Parietal lobe (tissue), 2 donors: Measurements from ENCODE around the gene PPP1R3E. TPM values are rescaled to one million over a fixed set of nuclear protein-coding genes. Genes with fewer than 3 reads are reported as not detected.

Experiments
- small RNA-seq: library from RNA; depleted of rRNA; stranded (forward); fragments of <200 nt; gene quantifications from one replicate; pipeline ENCODE3, GENCODE V24; 2014; ENCODE audit warnings: low replicate concordance
- total RNA-seq: library from RNA; depleted of rRNA; stranded (reverse); fragments of >200 nt; gene quantifications from one replicate; pipeline ENCODE4 v1.2.3, GENCODE V29; 2014

The PPP1R3E gene
- 12.8 TPM for total RNA-seq

GRCh38 chr14:23302290-23303225 lies at the start of gene PPP1R3E:
Gene PPP1R3E, minus strand, starts transcription at chr14:23302859. Its CDS starts 283 bp downstream, at chr14:23302576.

GRCh38 chr14:23320584-23321571 lies 18.2 kb upstream of the PPP1R3E start, which contains the start of gene PABPN1:
Gene PABPN1, plus strand, starts transcription at chr14:23321457. Its CDS starts 13 bp downstream, at chr14:23321470.

GRCh38 chr14:23306412-23307145 lies 3.9 kb upstream of the PPP1R3E start, which contains the start of gene BCL2L2:
Gene BCL2L2, plus strand, starts transcription at chr14:23306833. Its CDS starts 935 bp downstream, at chr14:23307768.

GRCh38 chr14:23286020-23286901 lies 16.4 kb downstream of the PPP1R3E start, which contains the start of gene HOMEZ:
Gene HOMEZ, minus strand, starts transcription at chr14:23286132. Its CDS starts 180 bp downstream, at chr14:23285952.

Small RNA genes within 50 kb of the gene (small RNA-seq; reads per million reads assigned to genes)
- gene RNU6-1046P = not detected

Other genes with a start within 250 kb of the PPP1R3E start
- 22.5 TPM for gene CDH24, start 245.3 kb downstream of the PPP1R3E start, total RNA-seq
- 161 TPM for gene ACIN1, start 207.7 kb downstream of the PPP1R3E start, total RNA-seq
- gene C14orf119, start 207.4 kb downstream of the PPP1R3E start, total RNA-seq = 14.4 TPM
- not detected for gene CIROP, start 197.9 kb downstream of the PPP1R3E start, total RNA-seq
- not detected for gene CEBPE, start 183.6 kb downstream of the PPP1R3E start, total RNA-seq
- gene SLC7A8, start 119.2 kb downstream of the PPP1R3E start, total RNA-seq = 5.0 TPM
- not detected for gene RNF212B, start 64.9 kb downstream of the PPP1R3E start, total RNA-seq
- 4.1 TPM for gene HOMEZ, start 16.7 kb downstream of the PPP1R3E start, total RNA-seq
- 20.3 TPM for gene BCL2L2, start 4.0 kb upstream of the PPP1R3E start, total RNA-seq
- gene PABPN1, start 18.6 kb upstream of the PPP1R3E start, total RNA-seq = 94.8 TPM
- gene SLC22A17, start 50.0 kb upstream of the PPP1R3E start, total RNA-seq = 164 TPM
- gene EFS, start 62.3 kb upstream of the PPP1R3E start, total RNA-seq = 24.1 TPM
- gene IL25, start 70.0 kb upstream of the PPP1R3E start, total RNA-seq = not detected
- gene CMTM5, start 74.2 kb upstream of the PPP1R3E start, total RNA-seq = 1.3 TPM
- gene MYH6, start 105.4 kb upstream of the PPP1R3E start, total RNA-seq = not detected
- 0.31 TPM for gene MYH7, start 132.8 kb upstream of the PPP1R3E start, total RNA-seq
- 46.3 TPM for gene NGDN, start 166.8 kb upstream of the PPP1R3E start, total RNA-seq
- 5.0 TPM for gene ZFHX2, start 248.9 kb upstream of the PPP1R3E start, total RNA-seq